Activated CD8-positive, alpha-beta T cell treated with anti-CD3 and anti-CD28 coated beads, Interleukin-2, amount 10 ng/mL, durations not matched to agents 7 days and 5 days (primary cell): Measurements from ENCODE around the gene ATP7A. TPM values are rescaled to one million over a fixed set of nuclear protein-coding genes. Genes with fewer than 3 reads are reported as not detected.

Experiments used
- ATAC-seq: fragments of 150-1000 bp; cut with Tn5 transposase; one replicate; pipeline ENCODE4 v1.10.0; 2021; ENCODE audit warnings: moderate library complexity
- CTCF ChIA-PET: fragments of 350-600 bp; sonication (Branson Sonifier 250); formaldehyde crosslinking; loops from one replicate; lab custom pipeline; 2021; ENCODE audit warnings: antibody characterized with exemption; lab: Charles Lee
- POLR2A ChIA-PET: fragments of 350-600 bp; sonication (Branson Sonifier 250); formaldehyde crosslinking; loops from one replicate; lab custom pipeline; 2021; ENCODE audit warnings: antibody characterized with exemption; lab: Charles Lee
- DNase-seq: peaks from one replicate; pipeline ENCODE4 v3.0.0-alpha.2; 2020
- H3K27ac Mint-ChIP-seq: one replicate; pipeline ENCODE4 v1.8.0; 2021; ENCODE audit warnings: mild to moderate bottlenecking, mixed read lengths
- H3K27me3 Mint-ChIP-seq: one replicate; pipeline ENCODE4 v1.8.0; 2021; ENCODE audit warnings: low read depth, mixed read lengths
- H3K36me3 Mint-ChIP-seq: one replicate; pipeline ENCODE4 v1.8.0; 2021; ENCODE audit warnings: low read depth, mixed read lengths
- H3K4me1 Mint-ChIP-seq: one replicate; pipeline ENCODE4 v1.8.0; 2021; ENCODE audit warnings: low read depth, mixed read lengths
- H3K4me3 Mint-ChIP-seq: one replicate; pipeline ENCODE4 v1.8.0; 2021; ENCODE audit warnings: mild to moderate bottlenecking, mixed read lengths
- H3K9me3 Mint-ChIP-seq: one replicate; pipeline ENCODE4 v1.8.0; 2022; ENCODE audit warnings: mixed read lengths; ENCODE audit not compliant: insufficient read depth
- total RNA-seq, 2 experiments: library from RNA; stranded (reverse); gene quantifications; one replicate each; pipeline ENCODE4 v1.2.3, GENCODE V29; 2021

The ATP7A gene
- total RNA-seq, 2 experiments from 2014 or later = 8.6 to 8.8 TPM

GRCh38 chrX:77977095-77977494 is 66.6 kb downstream of the ATP7A start:
- no peak overlapping the region for H3K4me3 Mint-ChIP-seq

GRCh38 chrX:77977518-77977917 is 67.0 kb downstream of the ATP7A start:
- peaks cover 9% of the 10 kb centered on the region for H3K36me3 Mint-ChIP-seq
- DNase-seq (no peak), ATAC-seq (no peak)
- H3K27me3 Mint-ChIP-seq = no peaks in the 10 kb centered on the region
- CTCF ChIA-PET = interaction anchor here (1.6 kb wide), 1 partner anchor 47 kb away, joined by 4 read pairs; no protein-coding TSS in a partner anchor
- POLR2A ChIA-PET = interaction anchor here (0.6 kb wide), 1 partner anchor 21 kb away, joined by 3 read pairs; no protein-coding TSS in a partner anchor
- H3K4me3 Mint-ChIP-seq = no peak overlapping the region
- H3K9me3 Mint-ChIP-seq = no peaks in the 10 kb centered on the region
- H3K4me1 Mint-ChIP-seq = no peaks in the 10 kb centered on the region
- H3K27ac Mint-ChIP-seq = no peak overlapping the region

More at GRCh38 chrX:77977095-77977494, 66.6 kb downstream of the ATP7A start:
- ChIA-PET CTCF (no interaction called here), POLR2A (no interaction called here)
- no peaks in the 10 kb centered on the region for H3K9me3 Mint-ChIP-seq
- H3K27me3 Mint-ChIP-seq = no peaks in the 10 kb centered on the region
- no peak overlapping the region for H3K27ac Mint-ChIP-seq
- no peaks in the 10 kb centered on the region for H3K4me1 Mint-ChIP-seq
- ATAC-seq = no peak
- DNase-seq = no peak
- peaks cover 9% of the 10 kb centered on the region for H3K36me3 Mint-ChIP-seq

GRCh38 chrX:77979870-77980269 is 69.4 kb downstream of the ATP7A start:
- Mint-ChIP-seq H3K9me3 (no peaks in the 10 kb centered on the region), H3K27me3 (no peaks in the 10 kb centered on the region), H3K4me3 (no peak overlapping the region), H3K36me3 (peaks cover 5% of the 10 kb centered on the region), H3K4me1 (no peaks in the 10 kb centered on the region), H3K27ac (no peak overlapping the region)
- POLR2A ChIA-PET = no interaction called here
- DNase-seq (no peak), ATAC-seq (no peak)
- CTCF ChIA-PET = no interaction called here

- ChIA-PET POLR2A (no interaction called here), CTCF (interaction anchor here (2.0 kb wide), 1 partner anchor 13 kb away, joined by 6 read pairs; no protein-coding TSS in a partner anchor)
- Mint-ChIP-seq H3K4me3 (no peak overlapping the region), H3K27me3 (no peaks in the 10 kb centered on the region), H3K9me3 (no peaks in the 10 kb centered on the region), H3K27ac (no peak overlapping the region), H3K36me3 (peaks cover 14% of the 10 kb centered on the region), H3K4me1 (peaks cover 3% of the 10 kb centered on the region)
- no peak for DNase-seq
- no peak for ATAC-seq
Observed at GRCh38 chrX:78011846-78012245, 101.4 kb downstream of the ATP7A start.

GRCh38 chrX:78019586-78020483 is 109.3 kb downstream of the ATP7A start:
- Mint-ChIP-seq H3K27me3 (no peaks in the 10 kb centered on the region), H3K9me3 (no peaks in the 10 kb centered on the region), H3K4me1 (peaks cover 8% of the 10 kb centered on the region), H3K27ac (no peak overlapping the region), H3K4me3 (no peak overlapping the region), H3K36me3 (peaks cover 15% of the 10 kb centered on the region)
- ChIA-PET CTCF (no interaction called here), POLR2A (no interaction called here)
- ATAC-seq (no peak), DNase-seq (no peak)

GRCh38 chrX:78024349-78025059 is 114.0 kb downstream of the ATP7A start:
- Mint-ChIP-seq H3K4me3 (no peak overlapping the region), H3K27ac (no peak overlapping the region), H3K4me1 (peaks cover 4% of the 10 kb centered on the region), H3K27me3 (no peaks in the 10 kb centered on the region), H3K9me3 (no peaks in the 10 kb centered on the region), H3K36me3 (no peaks in the 10 kb centered on the region)
- peak; percentile 30 for DNase-seq
- ATAC-seq = peak; percentile 19
- POLR2A ChIA-PET = interaction anchor here (0.6 kb wide), 1 partner anchor 100 kb away, joined by 3 read pairs; no protein-coding TSS in a partner anchor
- CTCF ChIA-PET = interaction anchor here (0.7 to 2.3 kb wide), 20 partner anchors 9 to 577 kb away, joined by 3 to 12 read pairs (median 5); partner anchors contain the start of genes ATP7A and COX7B

- CTCF ChIA-PET = no interaction called here
- H3K4me1 Mint-ChIP-seq = peaks cover 4% of the 10 kb centered on the region
Observed at GRCh38 chrX:78027798-78028197, 117.3 kb downstream of the ATP7A start.

GRCh38 chrX:78029663-78030062 is 119.2 kb downstream of the ATP7A start:
- Mint-ChIP-seq H3K4me3 (no peak overlapping the region), H3K36me3 (peaks cover 5% of the 10 kb centered on the region), H3K27me3 (no peaks in the 10 kb centered on the region), H3K27ac (no peak overlapping the region), H3K4me1 (peaks cover 2% of the 10 kb centered on the region), H3K9me3 (no peaks in the 10 kb centered on the region)
- POLR2A ChIA-PET = no interaction called here
- ATAC-seq = no peak
- CTCF ChIA-PET = interaction anchor here (0.8 to 1.9 kb wide), 6 partner anchors 18 to 423 kb away, joined by 3 to 6 read pairs (median 4); partner anchors contain the start of gene ATP7A
- DNase-seq = peak; percentile 24

More at GRCh38 chrX:78027798-78028197, 117.3 kb downstream of the ATP7A start:
- peaks cover 2% of the 10 kb centered on the region for H3K36me3 Mint-ChIP-seq
- no peak overlapping the region for H3K4me3 Mint-ChIP-seq
- POLR2A ChIA-PET = no interaction called here
- no peaks in the 10 kb centered on the region for H3K9me3 Mint-ChIP-seq
- ATAC-seq = no peak
- no peak overlapping the region for H3K27ac Mint-ChIP-seq
- no peaks in the 10 kb centered on the region for H3K27me3 Mint-ChIP-seq
- DNase-seq = no peak

GRCh38 chrX:78035061-78035460 is 124.6 kb downstream of the ATP7A start:
- Mint-ChIP-seq H3K27me3 (no peaks in the 10 kb centered on the region), H3K27ac (no peak overlapping the region), H3K36me3 (peaks cover 7% of the 10 kb centered on the region), H3K9me3 (no peaks in the 10 kb centered on the region), H3K4me1 (no peaks in the 10 kb centered on the region), H3K4me3 (no peak overlapping the region)
- DNase-seq = no peak
- ChIA-PET CTCF (no interaction called here), POLR2A (no interaction called here)
- ATAC-seq = no peak

- DNase-seq (no peak), ATAC-seq (no peak)
- no peaks in the 10 kb centered on the region for H3K4me1 Mint-ChIP-seq
- H3K4me3 Mint-ChIP-seq = no peak overlapping the region
- H3K36me3 Mint-ChIP-seq = peaks cover 10% of the 10 kb centered on the region
- CTCF ChIA-PET = interaction anchor here (1.3 kb wide), 1 partner anchor 13 kb away, joined by 4 read pairs; no protein-coding TSS in a partner anchor
- no peaks in the 10 kb centered on the region for H3K27me3 Mint-ChIP-seq
- H3K9me3 Mint-ChIP-seq = no peaks in the 10 kb centered on the region
- POLR2A ChIA-PET = no interaction called here
- H3K27ac Mint-ChIP-seq = no peak overlapping the region
Observed at GRCh38 chrX:78037881-78038280, 127.4 kb downstream of the ATP7A start.

- Mint-ChIP-seq H3K4me3 (no peak overlapping the region), H3K36me3 (peaks cover 15% of the 10 kb centered on the region), H3K9me3 (no peaks in the 10 kb centered on the region), H3K27ac (no peak overlapping the region), H3K27me3 (no peaks in the 10 kb centered on the region), H3K4me1 (no peaks in the 10 kb centered on the region)
- DNase-seq (no peak), ATAC-seq (no peak)
- POLR2A ChIA-PET = no interaction called here
- CTCF ChIA-PET = interaction anchor here (2.1 kb wide), 1 partner anchor 18 kb away, joined by 6 read pairs; no protein-coding TSS in a partner anchor
Observed at GRCh38 chrX:78042601-78043000, 132.1 kb downstream of the ATP7A start.
